Measurements from ENCODE around the gene KRTAP1-4.
"Not testable (repeated sequence)": the region's sequence is repeated elsewhere in the genome, so short reads cannot be mapped to it uniquely, and the experiment has no call there.

KRTAP1-4 gene

DNA sequence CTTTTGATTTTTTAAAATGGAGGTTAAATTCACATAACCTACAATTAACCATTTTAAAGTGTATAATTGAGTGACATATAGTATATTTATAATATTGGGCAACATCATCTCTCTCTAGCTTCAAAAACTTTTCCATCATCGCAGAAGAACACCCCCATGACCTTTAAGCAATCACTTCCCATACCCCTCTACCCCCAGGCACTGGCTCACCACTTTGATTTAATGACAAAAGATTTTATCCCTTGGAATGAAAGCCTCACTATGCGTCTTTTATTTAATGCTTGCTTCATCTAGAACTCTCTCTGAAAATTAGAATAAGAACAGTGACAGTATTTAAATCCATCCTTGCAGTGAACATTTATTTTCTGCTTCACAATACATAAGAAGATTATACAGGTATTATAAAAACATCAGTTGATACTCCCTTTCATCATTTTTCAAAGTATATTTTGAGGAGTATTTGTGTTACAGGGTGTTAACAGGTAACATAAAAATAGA is 7.9 kb upstream of the KRTAP1-4 start:
- H3K4me3 ChIP-seq (ENCODE audit: insufficient read depth in 1 of 2, low read depth in 1 of 2, low read length in 2 of 2) = no peak overlapping the region
- no peak overlapping the region for H3K27ac ChIP-seq (ENCODE audit: low read length, poor library complexity, severe bottlenecking)
- no peaks in the 10 kb centered on the region for H3K27me3 ChIP-seq (ENCODE audit: control insufficient read depth in 1 of 2, insufficient read depth in 1 of 2, low read length in 2 of 2)
- no peak overlapping the region for H3K18ac ChIP-seq (ENCODE audit: low read depth in 1 of 2, low read length in 2 of 2)
- no peak overlapping the region for H2BK5ac ChIP-seq (ENCODE audit: low read depth, low read length, poor library complexity, severe bottlenecking)
- peaks cover under 1% of the 10 kb centered on the region for H3K9me3 ChIP-seq (ENCODE audit: control insufficient read depth, low read length)
- no peak overlapping the region for H3K4me2 ChIP-seq (ENCODE audit: low read length, poor library complexity, severe bottlenecking)
- H2AK5ac ChIP-seq (ENCODE audit: low read length, severe bottlenecking) = no peak overlapping the region
- no peak overlapping the region for H2BK15ac ChIP-seq (ENCODE audit: low read depth, poor library complexity, severe bottlenecking)
- no peak overlapping the region for H2BK120ac ChIP-seq (ENCODE audit: low read depth, low read length)
- no peak overlapping the region for H3K9ac ChIP-seq (ENCODE audit: low read length)
- no peak overlapping the region for H4K91ac ChIP-seq (ENCODE audit: low read length)
- no peak overlapping the region for H2BK12ac ChIP-seq (ENCODE audit: low read length in 2 of 2)
- no peak for DNase-seq
- H3K23ac ChIP-seq (ENCODE audit: low read length in 2 of 2) = no peak overlapping the region
- no peak overlapping the region for H4K8ac ChIP-seq (ENCODE audit: low read length)
- no peak overlapping the region for H3K4ac ChIP-seq (ENCODE audit: low read depth in 1 of 2, low read length in 2 of 2)
- WGBS = 56% methylated on average over 1 of the region's 2 CpGs
- peaks cover 7% of the 10 kb centered on the region for H3K4me1 ChIP-seq (ENCODE audit: control insufficient read depth, insufficient read depth, low read depth, low read length)
- H2AFZ ChIP-seq (ENCODE audit: low read depth, low read length) = no peak overlapping the region
- H3K14ac ChIP-seq (ENCODE audit: low read length in 2 of 2) = no peak overlapping the region
- no peaks in the 10 kb centered on the region for H3K79me1 ChIP-seq (replicated peaks; ENCODE audit: low read length, poor library complexity, severe bottlenecking)
- H3K36me3 ChIP-seq (ENCODE audit: control insufficient read depth in 1 of 2, insufficient read depth in 2 of 2, low read depth in 1 of 2, low read length in 2 of 2) = no peaks in the 10 kb centered on the region

DNA sequence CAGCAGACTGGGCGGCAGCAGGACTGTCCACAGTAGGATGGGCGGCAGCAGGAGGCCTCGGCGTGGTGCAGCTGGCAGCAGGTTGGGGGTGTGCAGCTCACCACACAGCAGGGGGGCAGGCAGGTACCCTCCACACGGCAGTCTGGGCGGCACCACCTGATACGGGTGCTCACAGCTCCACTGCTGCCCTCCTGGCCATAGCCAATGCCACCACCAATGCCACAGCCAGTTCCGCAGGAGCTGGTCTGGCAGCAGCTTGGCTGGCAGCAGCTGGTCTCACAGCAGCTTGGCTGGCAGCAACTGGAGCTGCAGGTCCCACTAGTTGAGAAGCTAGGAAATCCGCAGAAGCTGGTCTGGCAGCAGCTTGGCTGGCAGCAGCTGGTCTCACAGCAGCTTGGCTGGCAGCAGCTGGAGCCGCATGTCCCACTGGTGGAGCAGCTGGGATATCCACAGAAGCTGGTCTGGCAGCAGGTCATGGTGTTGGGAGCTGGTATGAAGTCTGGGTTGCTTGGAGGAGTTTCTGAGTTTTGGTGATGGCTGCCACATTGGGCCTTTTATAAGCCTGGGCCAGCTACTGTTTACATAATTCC is 4.4 kb upstream of the KRTAP1-4 start, which contains the start of gene KRTAP1-3:
TSS of gene KRTAP1-3 (minus strand) at position 529 of the 590 bp plus-strand sequence. CDS start at position 476, 53 bp downstream.
- not testable (repeated sequence) for H2BK12ac ChIP-seq (ENCODE audit: low read length in 2 of 2); H4K8ac ChIP-seq (ENCODE audit: low read length); H3K79me1 ChIP-seq (replicated peaks; ENCODE audit: low read length, poor library complexity, severe bottlenecking); H2AFZ ChIP-seq (ENCODE audit: low read depth, low read length); H3K4me3 ChIP-seq (ENCODE audit: insufficient read depth in 1 of 2, low read depth in 1 of 2, low read length in 2 of 2); H3K9ac ChIP-seq (ENCODE audit: low read length); H3K4ac ChIP-seq (ENCODE audit: low read depth in 1 of 2, low read length in 2 of 2); H2BK120ac ChIP-seq (ENCODE audit: low read depth, low read length); H2AK5ac ChIP-seq (ENCODE audit: low read length, severe bottlenecking); DNase-seq; H3K4me2 ChIP-seq (ENCODE audit: low read length, poor library complexity, severe bottlenecking); H2BK15ac ChIP-seq (ENCODE audit: low read depth, poor library complexity, severe bottlenecking); H3K27me3 ChIP-seq (ENCODE audit: control insufficient read depth in 1 of 2, insufficient read depth in 1 of 2, low read length in 2 of 2); H3K9me3 ChIP-seq (ENCODE audit: control insufficient read depth, low read length); H3K27ac ChIP-seq (ENCODE audit: low read length, poor library complexity, severe bottlenecking); H3K4me1 ChIP-seq (ENCODE audit: control insufficient read depth, insufficient read depth, low read depth, low read length); H2BK5ac ChIP-seq (ENCODE audit: low read depth, low read length, poor library complexity, severe bottlenecking); H4K91ac ChIP-seq (ENCODE audit: low read length); H3K23ac ChIP-seq (ENCODE audit: low read length in 2 of 2); H3K36me3 ChIP-seq (ENCODE audit: control insufficient read depth in 1 of 2, insufficient read depth in 2 of 2, low read depth in 1 of 2, low read length in 2 of 2)
- H3K14ac ChIP-seq (ENCODE audit: low read length in 2 of 2) = peak within 1 kb of the TSS in 1 of 2 experiments; percentile 65
- H3K18ac ChIP-seq (ENCODE audit: low read depth in 1 of 2, low read length in 2 of 2) = peak within 1 kb of the TSS in 1 of 2 experiments; percentile 24
- WGBS = 89% methylated on average over 5 of the region's 10 CpGs

DNA sequence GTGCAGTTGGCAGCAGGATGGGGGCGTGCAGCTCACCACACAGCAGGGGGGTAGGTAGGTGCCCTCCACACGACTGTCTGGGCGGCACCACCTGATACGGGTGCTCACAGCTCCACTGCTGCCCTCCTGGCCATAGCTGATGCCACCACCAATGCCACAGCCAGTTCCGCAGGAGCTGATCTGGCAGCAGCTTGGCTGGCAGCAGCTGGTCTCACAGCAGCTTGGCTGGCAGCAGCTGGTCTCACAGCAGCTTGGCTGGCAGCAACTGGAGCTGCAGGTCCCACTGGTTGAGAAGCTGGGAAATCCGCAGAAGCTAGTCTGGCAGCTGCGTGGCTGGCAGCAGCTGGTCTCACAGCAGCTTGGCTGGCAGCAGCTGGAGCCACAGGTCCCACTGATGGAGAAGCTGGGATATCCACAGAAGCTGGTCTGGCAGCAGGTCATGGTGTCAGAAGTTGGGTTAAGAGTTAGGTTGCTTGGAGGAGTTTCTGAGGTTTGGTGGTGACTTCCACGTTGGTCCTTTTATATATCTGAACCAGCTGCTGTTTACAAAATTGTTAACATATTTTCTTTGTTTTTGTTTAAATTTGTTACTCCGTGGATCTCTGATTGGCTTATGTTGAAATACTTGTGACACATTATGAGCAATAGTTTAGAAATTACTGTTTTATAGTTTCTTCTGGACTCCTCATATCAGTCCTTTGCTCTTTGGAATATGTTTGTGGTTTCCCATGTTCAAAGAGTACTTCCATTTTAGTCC is 3.1 kb downstream of the KRTAP1-4 start, which contains the start of gene KRTAP1-5:
TSS of gene KRTAP1-5 (minus strand) at position 494 of the 757 bp plus-strand sequence. CDS start at position 441, 53 bp downstream.
- no peaks in the 10 kb centered on the region for H3K79me1 ChIP-seq (replicated peaks; ENCODE audit: low read length, poor library complexity, severe bottlenecking)
- H3K9ac ChIP-seq (ENCODE audit: low read length) = peak within 1 kb of the TSS; percentile 13
- no peak within 1 kb of the TSS for H3K4me3 ChIP-seq (ENCODE audit: insufficient read depth in 1 of 2, low read depth in 1 of 2, low read length in 2 of 2)
- no peak within 1 kb of the TSS for H2BK120ac ChIP-seq (ENCODE audit: low read depth, low read length)
- no peaks in the 10 kb centered on the region for H3K36me3 ChIP-seq (ENCODE audit: control insufficient read depth in 1 of 2, insufficient read depth in 2 of 2, low read depth in 1 of 2, low read length in 2 of 2)
- H2BK12ac ChIP-seq (ENCODE audit: low read length in 2 of 2) = no peak within 1 kb of the TSS
- H2AFZ ChIP-seq (ENCODE audit: low read depth, low read length) = no peak within 1 kb of the TSS
- H3K18ac ChIP-seq (ENCODE audit: low read depth in 1 of 2, low read length in 2 of 2) = peak within 1 kb of the TSS in 1 of 2 experiments; percentile 68
- no peak within 1 kb of the TSS for H4K91ac ChIP-seq (ENCODE audit: low read length)
- H3K4ac ChIP-seq (ENCODE audit: low read depth in 1 of 2, low read length in 2 of 2) = no peak within 1 kb of the TSS
- no peak within 1 kb of the TSS for H2BK5ac ChIP-seq (ENCODE audit: low read depth, low read length, poor library complexity, severe bottlenecking)
- H3K9me3 ChIP-seq (ENCODE audit: control insufficient read depth, low read length) = no peaks in the 10 kb centered on the region
- H4K8ac ChIP-seq (ENCODE audit: low read length) = no peak within 1 kb of the TSS
- H3K4me2 ChIP-seq (ENCODE audit: low read length, poor library complexity, severe bottlenecking) = no peak within 1 kb of the TSS
- peak within 1 kb of the TSS in 1 of 2 experiments; percentile 77 for H3K23ac ChIP-seq (ENCODE audit: low read length in 2 of 2)
- H2AK5ac ChIP-seq (ENCODE audit: low read length, severe bottlenecking) = no peak within 1 kb of the TSS
- 97% methylated on average over 7 of the region's 9 CpGs for WGBS
- H3K27me3 ChIP-seq (ENCODE audit: control insufficient read depth in 1 of 2, insufficient read depth in 1 of 2, low read length in 2 of 2) = no peaks in the 10 kb centered on the region
- H2BK15ac ChIP-seq (ENCODE audit: low read depth, poor library complexity, severe bottlenecking) = no peak within 1 kb of the TSS
- peaks cover 3% of the 10 kb centered on the region for H3K4me1 ChIP-seq (ENCODE audit: control insufficient read depth, insufficient read depth, low read depth, low read length)
- H3K14ac ChIP-seq (ENCODE audit: low read length in 2 of 2) = peak within 1 kb of the TSS in 1 of 2 experiments; percentile 87
- peak; percentile 30 for DNase-seq
- no peak within 1 kb of the TSS for H3K27ac ChIP-seq (ENCODE audit: low read length, poor library complexity, severe bottlenecking)

DNA sequence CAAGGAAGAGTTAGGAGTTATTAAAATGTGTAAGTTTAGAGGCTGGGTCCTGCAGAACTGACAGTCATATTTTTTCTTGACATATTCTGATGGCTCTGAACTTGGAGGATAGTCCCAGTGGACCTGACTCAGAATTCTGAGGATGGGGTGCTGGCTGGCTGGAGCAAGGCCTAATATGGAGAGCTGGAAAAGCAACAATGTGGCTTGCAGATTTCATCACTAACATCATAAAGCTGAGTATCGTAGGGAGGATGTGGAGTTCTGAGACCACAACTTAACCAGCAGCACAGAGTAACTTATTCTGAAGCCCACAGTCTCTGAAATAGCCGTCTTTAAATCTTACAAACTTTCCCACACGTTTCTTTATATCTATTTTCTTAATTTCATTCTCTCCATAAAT is 5.3 kb downstream of the KRTAP1-4 start:
- no peak overlapping the region for H3K4me3 ChIP-seq (ENCODE audit: insufficient read depth in 1 of 2, low read depth in 1 of 2, low read length in 2 of 2)
- H3K4me1 ChIP-seq (ENCODE audit: control insufficient read depth, insufficient read depth, low read depth, low read length) = peaks cover 3% of the 10 kb centered on the region
- no peaks in the 10 kb centered on the region for H3K79me1 ChIP-seq (replicated peaks; ENCODE audit: low read length, poor library complexity, severe bottlenecking)
- H2BK15ac ChIP-seq (ENCODE audit: low read depth, poor library complexity, severe bottlenecking) = no peak overlapping the region
- no peak overlapping the region for H2BK120ac ChIP-seq (ENCODE audit: low read depth, low read length)
- WGBS = 72% methylated on average over 1 of the region's 3 CpGs
- H3K9ac ChIP-seq (ENCODE audit: low read length) = peak overlapping the region; percentile 7
- no peak overlapping the region for H3K23ac ChIP-seq (ENCODE audit: low read length in 2 of 2)
- H2BK12ac ChIP-seq (ENCODE audit: low read length in 2 of 2) = no peak overlapping the region
- no peak overlapping the region for H2AFZ ChIP-seq (ENCODE audit: low read depth, low read length)
- H3K4ac ChIP-seq (ENCODE audit: low read depth in 1 of 2, low read length in 2 of 2) = no peak overlapping the region
- no peaks in the 10 kb centered on the region for H3K9me3 ChIP-seq (ENCODE audit: control insufficient read depth, low read length)
- H3K14ac ChIP-seq (ENCODE audit: low read length in 2 of 2) = no peak overlapping the region
- H3K18ac ChIP-seq (ENCODE audit: low read depth in 1 of 2, low read length in 2 of 2) = no peak overlapping the region
- no peak overlapping the region for H2AK5ac ChIP-seq (ENCODE audit: low read length, severe bottlenecking)
- DNase-seq = no peak
- no peaks in the 10 kb centered on the region for H3K36me3 ChIP-seq (ENCODE audit: control insufficient read depth in 1 of 2, insufficient read depth in 2 of 2, low read depth in 1 of 2, low read length in 2 of 2)
- H3K27ac ChIP-seq (ENCODE audit: low read length, poor library complexity, severe bottlenecking) = no peak overlapping the region
- no peak overlapping the region for H4K91ac ChIP-seq (ENCODE audit: low read length)
- no peak overlapping the region for H4K8ac ChIP-seq (ENCODE audit: low read length)
- no peak overlapping the region for H2BK5ac ChIP-seq (ENCODE audit: low read depth, low read length, poor library complexity, severe bottlenecking)
- no peaks in the 10 kb centered on the region for H3K27me3 ChIP-seq (ENCODE audit: control insufficient read depth in 1 of 2, insufficient read depth in 1 of 2, low read length in 2 of 2)
- no peak overlapping the region for H3K4me2 ChIP-seq (ENCODE audit: low read length, poor library complexity, severe bottlenecking)
